ENCODE measurements around the gene HSP90AB1.

HSP90AB1 gene

GRCh38 chr6:44255871-44256774 is 9.2 kb downstream of the HSP90AB1 start:
- DNase-seq (ENCODE audit: low read depth) = no peak

DNA sequence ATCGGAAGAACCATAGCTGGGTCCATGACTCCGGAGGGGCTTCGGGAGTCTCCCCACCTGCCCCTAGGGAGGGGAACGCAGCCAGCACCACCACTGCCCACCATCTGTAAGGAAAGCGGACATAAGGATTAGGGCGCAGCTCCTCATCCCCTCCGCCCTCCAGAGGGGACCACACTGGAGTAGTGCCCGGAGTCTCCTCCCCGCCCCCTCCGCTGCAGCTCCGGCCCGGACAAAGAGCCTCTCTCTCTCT is 9.8 kb downstream of the HSP90AB1 start:
- no peak for DNase-seq (ENCODE audit: low read depth)

GRCh38 chr6:44257025-44257752 is 10.3 kb downstream of the HSP90AB1 start, which contains the start of gene SLC35B2:
Gene SLC35B2 (minus strand): TSS chr6:44257528. CDS start chr6:44257410, 118 bp downstream.
- peak; percentile 48 for DNase-seq (ENCODE audit: low read depth)

DNA sequence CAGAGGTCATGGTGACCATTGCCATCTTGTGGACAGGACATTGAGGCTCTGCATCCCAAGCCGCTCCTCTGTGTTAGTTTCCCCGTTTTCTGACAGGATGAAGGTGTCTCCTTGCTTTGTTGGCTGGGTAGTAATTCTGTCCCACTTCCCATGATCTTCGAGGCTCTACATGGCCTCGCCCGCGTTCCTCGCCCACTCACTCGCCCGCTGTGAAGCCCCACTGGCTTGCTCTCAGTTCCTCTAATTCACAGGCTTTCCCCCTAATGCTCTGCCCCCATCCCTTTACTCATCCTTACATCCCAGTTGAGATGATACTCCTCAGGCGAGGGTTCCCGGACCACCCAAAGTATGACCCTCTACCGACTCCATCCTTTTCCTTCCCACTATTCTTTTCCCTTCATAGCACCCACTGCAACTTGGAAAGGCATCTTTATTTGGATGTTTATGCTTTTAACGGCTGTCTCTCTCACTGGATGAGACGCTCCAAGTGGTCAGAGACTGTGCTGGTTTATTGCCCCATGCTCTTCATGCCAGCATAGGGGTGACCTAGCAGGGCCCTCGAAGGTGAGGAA is 10.9 kb downstream of the HSP90AB1 start:
- no peak for DNase-seq (ENCODE audit: low read depth)

DNA sequence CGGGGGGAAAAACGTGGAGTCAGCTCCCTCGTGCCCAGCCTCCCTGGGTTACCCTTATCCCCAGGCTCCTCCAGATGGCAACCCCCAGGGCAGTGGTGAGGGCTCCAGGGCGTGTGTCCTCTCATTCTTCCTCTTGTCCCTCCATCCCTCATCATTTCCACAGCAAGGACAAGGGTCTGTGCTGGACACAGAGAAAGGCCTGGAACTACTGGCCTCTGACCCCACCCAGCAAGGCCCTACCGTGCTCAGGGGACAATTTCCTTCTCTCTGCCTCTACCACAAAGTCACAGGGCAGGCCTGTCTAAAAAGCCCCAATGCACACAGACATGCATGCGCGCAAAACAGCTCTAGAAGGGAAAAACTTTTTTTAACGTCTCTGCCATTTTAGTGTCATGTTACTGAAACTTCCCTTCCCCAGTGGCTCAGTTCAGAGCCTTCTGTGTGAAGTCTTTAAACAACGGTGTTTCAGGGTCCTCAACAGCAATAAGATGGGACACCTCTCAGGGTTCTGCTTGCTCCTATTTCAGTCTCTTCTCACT is 11.5 kb downstream of the HSP90AB1 start:
- DNase-seq (ENCODE audit: low read depth) = no peak

DNA sequence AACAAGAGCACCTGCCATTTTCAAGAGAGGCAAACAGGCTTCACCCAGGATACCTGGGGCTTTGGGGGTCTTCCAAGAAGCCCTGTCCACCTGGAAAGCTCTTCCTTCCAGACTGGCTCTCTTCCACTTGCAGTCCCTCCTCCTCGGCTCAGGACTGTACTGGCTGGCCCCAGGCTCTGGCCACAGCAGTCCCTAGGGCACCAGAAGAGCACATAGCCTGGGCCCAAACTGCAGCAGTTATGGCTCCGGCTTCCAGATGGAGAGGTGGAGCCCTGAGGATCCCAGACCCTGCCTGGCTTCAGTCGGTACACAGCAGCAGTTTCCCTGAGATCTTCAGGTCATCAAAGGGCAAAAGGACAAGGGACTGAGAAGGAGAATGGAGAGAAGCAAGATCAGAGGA is 12.0 kb downstream of the HSP90AB1 start:
- DNase-seq (ENCODE audit: low read depth) = no peak

DNA sequence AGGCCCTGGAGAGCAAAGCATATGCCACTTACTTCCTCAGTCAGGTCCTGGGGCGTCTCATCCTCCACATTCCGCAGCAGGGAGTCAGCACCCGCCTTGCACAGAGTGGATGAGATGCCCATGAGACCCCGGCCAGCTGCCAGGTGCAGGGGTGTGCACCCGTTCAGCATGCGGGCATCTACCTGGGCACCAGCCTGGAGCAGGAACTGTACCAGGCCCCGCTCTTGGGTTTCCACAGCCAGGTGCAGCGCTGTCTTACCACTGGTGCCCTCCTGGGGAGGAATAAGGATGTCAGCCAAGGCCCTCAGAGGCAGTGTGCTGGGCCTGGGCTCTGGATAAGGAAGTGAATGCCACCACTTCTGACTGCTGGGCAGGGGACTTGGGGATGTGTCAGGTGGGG is 13.1 kb downstream of the HSP90AB1 start:
- no peak for DNase-seq (ENCODE audit: low read depth)

- DNase-seq (ENCODE audit: low read depth) = no peak
These were observed 13.8 kb downstream of the HSP90AB1 start for GRCh38 chr6:44260451-44261297.

DNA sequence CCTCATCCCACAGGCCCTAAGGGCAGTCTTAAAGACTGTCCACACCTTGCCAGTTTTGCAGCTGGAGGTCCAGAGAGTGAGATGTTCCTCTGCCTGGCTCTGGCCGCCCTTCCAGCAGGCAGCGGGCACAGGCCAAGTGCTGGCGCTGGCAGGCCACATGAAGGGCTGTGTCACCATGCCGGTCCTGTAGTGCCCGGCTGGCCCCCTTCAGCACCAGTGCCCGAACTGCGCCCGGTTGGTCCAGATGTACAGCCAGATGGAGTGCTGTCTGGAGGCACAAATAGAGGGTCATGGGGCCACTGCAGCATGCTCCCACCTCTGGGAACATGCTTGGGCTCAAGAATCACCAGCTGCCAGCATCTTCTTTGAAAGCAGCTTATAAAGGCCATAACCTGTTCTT is 14.7 kb downstream of the HSP90AB1 start:
- DNase-seq (ENCODE audit: low read depth) = no peak

GRCh38 chr6:44262467-44263353 is 15.8 kb downstream of the HSP90AB1 start:
- no peak for DNase-seq (ENCODE audit: low read depth)

- DNase-seq (ENCODE audit: low read depth) = no peak
These were observed 16.6 kb downstream of the HSP90AB1 start for GRCh38 chr6:44263354-44264100.

GRCh38 chr6:44264154-44265006 is 17.5 kb downstream of the HSP90AB1 start:
- no peak for DNase-seq (ENCODE audit: low read depth)

DNA sequence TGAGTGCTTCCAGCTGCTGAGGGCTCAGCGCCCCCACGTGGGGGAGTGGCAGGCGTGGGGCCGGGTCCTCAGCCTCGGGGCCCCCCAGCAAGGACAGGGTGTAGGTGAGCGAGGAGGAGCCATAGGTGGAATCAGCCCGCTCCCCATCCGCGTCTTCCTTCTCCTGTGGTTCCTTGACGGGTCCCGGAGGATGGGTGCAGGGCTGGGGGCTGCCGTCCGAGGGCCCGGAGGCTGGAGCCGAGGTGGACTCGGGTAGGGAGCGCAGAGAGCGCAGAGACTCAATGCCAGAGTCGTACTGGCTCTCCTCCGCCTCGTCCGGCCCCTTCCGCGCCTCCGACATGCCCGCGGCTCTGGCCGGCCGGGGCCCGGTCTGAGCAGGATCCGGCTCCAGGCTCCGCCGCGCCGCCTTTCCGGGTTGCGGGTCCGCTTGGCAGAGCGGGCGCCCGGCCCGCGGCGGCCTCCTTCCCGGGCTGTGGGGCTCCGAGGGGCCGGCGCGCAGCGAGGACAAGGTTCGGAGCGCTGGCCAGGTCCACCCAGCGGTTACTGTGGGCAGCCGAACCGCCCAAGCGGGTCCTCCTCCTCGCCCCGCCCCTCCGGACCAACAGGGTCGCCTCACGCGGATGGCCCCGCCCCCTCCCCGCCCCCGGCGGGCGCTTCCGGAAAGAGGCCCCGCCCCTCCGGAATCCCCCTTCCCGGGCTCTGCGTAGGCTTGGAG is 18.3 kb downstream of the HSP90AB1 start, which contains the start of gene NFKBIE:
TSS of gene NFKBIE (minus strand) at position 545 of the 715 bp plus-strand sequence. CDS start at position 340, 205 bp downstream.
- peak; percentile 97 for DNase-seq (ENCODE audit: low read depth)

- no peak for DNase-seq (ENCODE audit: low read depth)
These were observed 18.9 kb downstream of the HSP90AB1 start for GRCh38 chr6:44265722-44266233.

GRCh38 chr6:44266347-44266746 is 19.4 kb downstream of the HSP90AB1 start:
- DNase-seq (ENCODE audit: low read depth) = no peak

- DNase-seq (ENCODE audit: low read depth) = no peak
These were observed 20.4 kb downstream of the HSP90AB1 start for GRCh38 chr6:44267252-44267651.

- DNase-seq (ENCODE audit: low read depth) = no peak
These were observed 21.3 kb downstream of the HSP90AB1 start for GRCh38 chr6:44268095-44268628.
